GM12891 (cell line): ENCODE data around the gene TP53BP2.

ENCODE experiments used
- POLR2A ChIP-seq: IDR thresholded peaks from 2 replicates; pipeline ENCODE4 v1.6.1; 2011; ENCODE audit warnings: low read depth, low read length, control low read depth
- POLR2AphosphoS5 ChIP-seq: IDR thresholded peaks from 2 replicates; pipeline ENCODE4 v1.6.1; 2011; ENCODE audit warnings: low read depth, low read length, control low read depth
- POU2F2 ChIP-seq: IDR thresholded peaks from 2 replicates; pipeline ENCODE4 v1.6.1; 2011; ENCODE audit warnings: low read depth, mild to moderate bottlenecking, control low read depth, low read length, moderate library complexity
- TAF1 ChIP-seq: IDR thresholded peaks from 2 replicates; pipeline ENCODE4 v1.6.1; 2011; ENCODE audit warnings: low read depth, low read length, control low read depth

DNA sequence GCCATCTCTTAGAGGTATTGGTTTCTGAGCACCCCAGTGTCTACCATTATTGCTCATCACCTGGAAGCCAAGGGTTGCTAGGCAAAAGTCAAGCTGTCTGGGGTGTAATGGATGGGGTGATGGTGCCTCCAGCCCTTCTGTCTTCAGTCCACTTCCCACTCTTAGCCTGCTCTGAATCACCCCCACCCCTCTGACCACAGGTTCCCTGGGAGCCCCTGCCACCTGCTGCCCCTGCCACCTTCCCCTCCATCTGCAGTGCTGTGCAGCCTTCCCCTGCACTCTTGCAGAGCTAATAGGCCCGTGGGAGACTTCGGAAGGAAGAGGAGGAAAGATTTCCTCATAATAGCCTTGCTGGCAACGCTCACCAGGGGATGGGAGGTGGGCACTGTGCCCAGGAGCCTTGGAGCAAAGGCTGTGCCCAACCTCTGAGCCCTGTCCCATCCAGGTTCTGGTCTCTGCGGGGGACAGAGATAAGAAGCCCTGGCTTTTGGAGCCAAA is 97.9 kb downstream of the TP53BP2 start:
- no peak for TF ChIP-seq POLR2A
- no peak for TF ChIP-seq POLR2AphosphoS5
- no peak for TF ChIP-seq POU2F2
- TF ChIP-seq TAF1: no peak
